Endodermal cell (in vitro differentiated cells): ENCODE results near the gene DNAH2. TPM values are rescaled to one million over a fixed set of nuclear protein-coding genes. Genes with fewer than 3 reads are reported as not detected.

ENCODE experiments used
- DNase-seq: peaks from one replicate; pipeline ENCODE4 v3.0.0-alpha.2; 2017
- H3K27ac ChIP-seq: 2 replicates; pipeline ENCODE4 v1.5.1; 2013; ENCODE audit warnings: mild to moderate bottlenecking, low read depth, low read length, moderate library complexity
- H3K27me3 ChIP-seq: 2 replicates; pipeline ENCODE4 v1.6.1; 2013; ENCODE audit warnings: mild to moderate bottlenecking, low read length, moderate library complexity; ENCODE audit not compliant: insufficient read depth, control insufficient read depth, poor library complexity, severe bottlenecking
- H3K36me3 ChIP-seq: 2 replicates; pipeline ENCODE4 v1.7.0; 2013; ENCODE audit warnings: mild to moderate bottlenecking, low read length, moderate library complexity; ENCODE audit not compliant: control insufficient read depth, insufficient read depth
- H3K4me1 ChIP-seq: one replicate; pipeline ENCODE4 v1.7.0; 2013; ENCODE audit warnings: low read length; ENCODE audit not compliant: control insufficient read depth, insufficient read depth
- H3K4me3 ChIP-seq: 2 replicates; pipeline ENCODE4 v1.5.1; 2013; ENCODE audit warnings: mild to moderate bottlenecking, low read length, moderate library complexity
- H3K9ac ChIP-seq: 2 replicates; pipeline ENCODE4 v1.6.1; 2013; ENCODE audit warnings: mild to moderate bottlenecking, low read length, moderate library complexity; ENCODE audit not compliant: poor library complexity, severe bottlenecking; ENCODE audit errors: extremely low read depth
- H3K9me3 ChIP-seq: 2 replicates; pipeline ENCODE4 v1.6.1; 2013; ENCODE audit warnings: mild to moderate bottlenecking, low read length, moderate library complexity; ENCODE audit not compliant: control insufficient read depth
- H3K27ac Mint-ChIP-seq: 2 replicates; pipeline ENCODE4 v1.8.0; 2020; ENCODE audit warnings: mixed read lengths
- H3K27me3 Mint-ChIP-seq: 2 replicates; pipeline ENCODE4 v1.8.0; 2021; ENCODE audit warnings: mild to moderate bottlenecking, mixed read lengths; ENCODE audit not compliant: insufficient read depth
- H3K36me3 Mint-ChIP-seq: 2 replicates; pipeline ENCODE4 v1.8.0; 2020; ENCODE audit warnings: low read depth, mixed read lengths
- H3K4me1 Mint-ChIP-seq: 2 replicates; pipeline ENCODE4 v1.8.0; 2020; ENCODE audit warnings: mixed read lengths
- H3K4me3 Mint-ChIP-seq: 2 replicates; pipeline ENCODE4 v1.8.0; 2020; ENCODE audit warnings: mild to moderate bottlenecking, moderate library complexity, mixed read lengths
- H3K9me3 Mint-ChIP-seq: 2 replicates; pipeline ENCODE4 v1.8.0; 2020; ENCODE audit warnings: mild to moderate bottlenecking, mixed read lengths
- CTCF ChIP-seq: fragments of 200-600 bp; sonication (generic); conservative IDR thresholded peaks from 2 replicates; pipeline ENCODE4 v1.5.0; 2021; ENCODE audit warnings: antibody characterized with exemption, mild to moderate bottlenecking
- WGBS, 2 experiments: methylation state at CpG; one replicate each; pipeline versions ENCODE4 v1.1.5 to v1.1.7; 2013; ENCODE audit warnings: missing lambda C conversion rate in 2 of 2, mixed read lengths in 1 of 2; ENCODE audit not compliant: insufficient coverage in 1 of 2, insufficient read length in 1 of 2; 5-methylcytosine and 5-hydroxymethylcytosine counted together
- total RNA-seq, 2 donors: library from RNA; stranded (reverse); fragmentation: NEBNext Ultra II Directional in 1 of 2; extraction: Animal tissue kit (Norgen Biotek cat#: 25700) in 1 of 2; gene quantifications; 2 replicates in 1 of 2; 3 replicates in 1 of 2; pipeline ENCODE4 v1.2.1, GENCODE V29; 2021

Gene DNAH2
- total RNA-seq, 2 donors from 2014 or later: 0.42 to 0.69 TPM

GRCh38 chr17:7687908-7688807, 29.4 kb upstream of the DNAH2 start, which contains the start of gene WRAP53:
WRAP53 (plus strand) TSS chr17:7688477; CDS start chr17:7688649, 172 bp downstream.
- WGBS, 2 experiments: 0% methylated on average over 34 to 50 of the region's 51 CpGs
- peaks cover 19% of the 10 kb centered on the region for H3K4me1 Mint-ChIP-seq
- H3K4me3 ChIP-seq: peak within 1 kb of the TSS; percentile 98
- no peaks in the 10 kb centered on the region for H3K27me3 Mint-ChIP-seq
- H3K36me3 Mint-ChIP-seq: peaks cover 25% of the 10 kb centered on the region
- peak; percentile 99 for TF ChIP-seq CTCF
- peak within 1 kb of the TSS; percentile 85 for H3K4me3 Mint-ChIP-seq
- no peaks in the 10 kb centered on the region for H3K4me1 ChIP-seq
- peaks cover 10% of the 10 kb centered on the region for H3K36me3 ChIP-seq
- no peaks in the 10 kb centered on the region for H3K27me3 ChIP-seq
- no peaks in the 10 kb centered on the region for H3K9me3 ChIP-seq
- H3K9me3 Mint-ChIP-seq: no peaks in the 10 kb centered on the region
- peak; percentile 100 for DNase-seq
- H3K27ac ChIP-seq: peak within 1 kb of the TSS; percentile 100
- H3K27ac Mint-ChIP-seq: peak within 1 kb of the TSS; percentile 100
- peak within 1 kb of the TSS; percentile 97 for H3K9ac ChIP-seq

DNA sequence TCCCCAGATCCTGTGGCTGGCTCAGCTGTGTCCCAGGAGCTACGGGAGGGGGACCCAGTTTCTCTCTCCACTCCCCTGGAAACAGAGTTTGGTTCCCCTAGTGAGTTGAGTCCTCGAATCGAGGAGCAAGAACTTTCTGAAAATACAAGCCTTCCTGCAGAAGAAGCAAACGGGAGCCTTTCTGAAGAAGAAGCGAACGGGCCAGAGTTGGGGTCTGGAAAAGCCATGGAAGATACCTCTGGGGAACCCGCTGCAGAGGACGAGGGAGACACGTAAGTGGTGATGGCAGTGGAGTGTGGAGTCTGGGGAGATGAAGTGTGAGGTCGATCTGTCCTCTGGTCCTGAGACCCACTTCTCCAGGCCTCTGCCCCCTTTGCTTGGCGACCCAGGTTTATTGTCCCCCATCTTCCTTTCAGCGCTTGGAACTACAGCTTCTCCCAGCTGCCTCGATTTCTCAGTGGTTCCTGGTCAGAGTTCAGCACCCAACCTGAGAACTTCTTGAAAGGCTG, 28.7 kb upstream of the DNAH2 start:
- 16 to 18% methylated on average over 12 to 13 of the region's 13 CpGs for WGBS, 2 experiments
- Histone ChIP-seq H3K27ac (peak overlapping the region; percentile 34), H3K27me3 (no peaks in the 10 kb centered on the region), H3K4me3 (peak overlapping the region; percentile 96), H3K9me3 (no peaks in the 10 kb centered on the region), H3K9ac (peak overlapping the region; percentile 74), H3K36me3 (peaks cover 9% of the 10 kb centered on the region), H3K4me1 (no peaks in the 10 kb centered on the region)
- no peak for TF ChIP-seq CTCF
- H3K4me3 Mint-ChIP-seq: peak overlapping the region; percentile 85
- H3K9me3 Mint-ChIP-seq: no peaks in the 10 kb centered on the region
- no peak for DNase-seq
- no peaks in the 10 kb centered on the region for H3K27me3 Mint-ChIP-seq
- H3K27ac Mint-ChIP-seq: peak overlapping the region; percentile 83
- H3K36me3 Mint-ChIP-seq: peaks cover 26% of the 10 kb centered on the region
- peaks cover 19% of the 10 kb centered on the region for H3K4me1 Mint-ChIP-seq

GRCh38 chr17:7695586-7695985, 22.0 kb upstream of the DNAH2 start:
- H3K36me3 Mint-ChIP-seq: peaks cover 46% of the 10 kb centered on the region
- Histone ChIP-seq H3K4me1 (no peaks in the 10 kb centered on the region), H3K9ac (no peak overlapping the region), H3K27me3 (no peaks in the 10 kb centered on the region), H3K27ac (no peak overlapping the region), H3K9me3 (no peaks in the 10 kb centered on the region), H3K4me3 (no peak overlapping the region), H3K36me3 (peaks cover 8% of the 10 kb centered on the region)
- H3K27ac Mint-ChIP-seq: peak overlapping the region; percentile 31
- no peaks in the 10 kb centered on the region for H3K27me3 Mint-ChIP-seq
- no peaks in the 10 kb centered on the region for H3K9me3 Mint-ChIP-seq
- no peaks in the 10 kb centered on the region for H3K4me1 Mint-ChIP-seq
- 95 to 98% methylated on average over 10 of the region's 10 CpGs for WGBS, 2 experiments
- TF ChIP-seq CTCF: no peak
- H3K4me3 Mint-ChIP-seq: no peak overlapping the region
- no peak for DNase-seq
